Lung (tissue), 12 donors: ENCODE measurements around the gene COPG2. TPM values are rescaled to one million over a fixed set of nuclear protein-coding genes. Genes with fewer than 3 reads are reported as not detected.
A peak's percentile ranks its signal among the peaks of the same experiment; 100 is the strongest.

Experiments
- ATAC-seq: fragments of 200-7000 bp; cut with Tn5 transposase; one replicate; pipeline ENCODE4 v1.9.1; 2020; ENCODE audit warnings: moderate number of reproducible peaks; ENCODE audit not compliant: insufficient read depth, low FRiP score
- DNase-seq, 3 donors: peaks; one replicate each; pipeline ENCODE4 v3.0.0-alpha.2; 2013 to 2017
- H3K27ac ChIP-seq, 2 donors: one replicate each; pipeline ENCODE4 v1.5.1; 2013; ENCODE audit warnings: mild to moderate bottlenecking in 2 of 2, moderate library complexity in 2 of 2, control low read depth in 1 of 2, inconsistent platforms in 1 of 2, low read depth in 1 of 2, low read length in 1 of 2
- H3K27me3 ChIP-seq, 3 donors: one replicate each; pipeline ENCODE4 v1.5.1; 2013; ENCODE audit warnings: low read length in 2 of 3; ENCODE audit not compliant: control insufficient read depth in 3 of 3, insufficient read depth in 3 of 3
- H3K36me3 ChIP-seq, 4 donors: one replicate each; pipeline ENCODE4 v1.5.1; 2013; ENCODE audit warnings: low read length in 4 of 4, mild to moderate bottlenecking in 1 of 4, moderate library complexity in 1 of 4; ENCODE audit not compliant: control insufficient read depth in 4 of 4, insufficient read depth in 4 of 4
- H3K4me1 ChIP-seq, 5 donors: one replicate each; pipeline ENCODE4 v1.5.1; 2013; ENCODE audit warnings: low read length in 5 of 5, mild to moderate bottlenecking in 2 of 5, moderate library complexity in 1 of 5; ENCODE audit not compliant: control insufficient read depth in 5 of 5, insufficient read depth in 5 of 5
- H3K4me3 ChIP-seq: one replicate; pipeline ENCODE4 v1.5.1; 2013; ENCODE audit warnings: mild to moderate bottlenecking, control low read depth, moderate library complexity
- H3K9ac ChIP-seq, 2 donors: one replicate each; pipeline ENCODE4 v1.5.1; 2013; ENCODE audit warnings: low read length in 2 of 2, control low read depth in 1 of 2; ENCODE audit not compliant: insufficient read depth in 1 of 2
- H3K9me3 ChIP-seq, 4 donors: one replicate each; pipeline ENCODE4 v1.5.1; 2013; ENCODE audit warnings: low read length in 3 of 4, mild to moderate bottlenecking in 1 of 4, moderate library complexity in 1 of 4; ENCODE audit not compliant: control insufficient read depth in 4 of 4, insufficient read depth in 3 of 4
- CTCF ChIP-seq: IDR thresholded peaks from 2 replicates; pipeline ENCODE4 v1.5.1; 2012; ENCODE audit warnings: mild to moderate bottlenecking; ENCODE audit errors: control extremely low read depth, extremely low read depth
- WGBS, 2 donors: extraction: QIAGEN DNeasy Blood & Tissue Kit; methylation state at CpG; one replicate each; pipeline ENCODE4 v1.1.7; 2013; 5-methylcytosine and 5-hydroxymethylcytosine counted together
- polyA plus RNA-seq, 2 donors: library from polyadenylated mRNA; stranded (reverse); fragments of 200-250 nt; gene quantifications; one replicate each; pipeline ENCODE4 v1.2.1, GENCODE V29; 2013
- total RNA-seq, 2 donors: library from RNA; depleted of rRNA in 1 of 2; stranded (reverse); fragments of >200 nt in 1 of 2; gene quantifications; one replicate each; pipeline ENCODE4 v1.2.1, GENCODE V29; 2014 to 2021
- donor health status: control.
- donor health status: control.
- donor health status: Bipolar disorder and iron deficiency.
- donor health status: healthy.
- donor health status: DM: yes; HTN: yes; CAD: no.

The COPG2 gene
- total and polyA plus RNA-seq, 4 donors, result 8.9 to 29.3 (median 16.8) TPM

GRCh38 chr7:130628901-130629300, 39.6 kb downstream of the COPG2 start:
- no peak for TF ChIP-seq CTCF
- Histone ChIP-seq H3K4me1 (no peaks in the 10 kb centered on the region), H3K27ac (no peak overlapping the region), H3K9ac (no peak overlapping the region), H3K4me3 (no peak overlapping the region), H3K9me3 (peaks cover 0 to 2% (median 0%) of the 10 kb centered on the region in 4 donors), H3K36me3 (no peaks in the 10 kb centered on the region), H3K27me3 (no peaks in the 10 kb centered on the region)
- 97% methylated on average over 1 of the region's 1 CpG for WGBS, 2 donors
- DNase-seq, result no peak
- no peak for ATAC-seq

GRCh38 chr7:130627775-130628174, 40.8 kb downstream of the COPG2 start:
- H3K9ac ChIP-seq, result no peak overlapping the region
- DNase-seq (no peak), ATAC-seq (no peak)
- H3K4me1 ChIP-seq, result no peaks in the 10 kb centered on the region
- H3K36me3 ChIP-seq, result no peaks in the 10 kb centered on the region
- no peak overlapping the region for H3K27ac ChIP-seq
- H3K4me3 ChIP-seq, result no peak overlapping the region
- TF ChIP-seq CTCF, result no peak
- peaks cover 0 to 4% (median 0%) of the 10 kb centered on the region in 4 donors for H3K9me3 ChIP-seq
- 94 to 98% methylated on average over 4 of the region's 4 CpGs for WGBS, 2 donors
- no peaks in the 10 kb centered on the region for H3K27me3 ChIP-seq

GRCh38 chr7:130622866-130623265, 45.7 kb downstream of the COPG2 start:
- no peaks in the 10 kb centered on the region for H3K4me1 ChIP-seq
- TF ChIP-seq CTCF, result no peak
- H3K27me3 ChIP-seq, result no peaks in the 10 kb centered on the region
- H3K36me3 ChIP-seq, result peaks cover 0 to 1% (median 0%) of the 10 kb centered on the region in 4 donors
- peaks cover 0 to 4% (median 0%) of the 10 kb centered on the region in 4 donors for H3K9me3 ChIP-seq
- 97% methylated on average over 2 of the region's 2 CpGs for WGBS, 2 donors
- H3K27ac ChIP-seq, result no peak overlapping the region
- no peak overlapping the region for H3K9ac ChIP-seq
- ATAC-seq (no peak), DNase-seq (no peak)
- H3K4me3 ChIP-seq, result no peak overlapping the region

- DNase-seq (peak in 1 of 3 donors; percentile 8), ATAC-seq (no peak)
- Histone ChIP-seq H3K36me3 (peaks cover 0 to 8% (median 4%) of the 10 kb centered on the region in 4 donors), H3K4me1 (no peaks in the 10 kb centered on the region), H3K4me3 (no peak overlapping the region), H3K27ac (no peak overlapping the region), H3K9ac (no peak overlapping the region), H3K9me3 (peaks cover 0 to 4% (median 0%) of the 10 kb centered on the region in 4 donors), H3K27me3 (no peaks in the 10 kb centered on the region)
- TF ChIP-seq CTCF, result no peak
- WGBS, 2 donors, result 91 to 93% methylated on average over 2 of the region's 2 CpGs
These were observed 53.0 kb downstream of the COPG2 start for GRCh38 chr7:130615583-130615982.
